ENCODE results near the gene LMO7. TPM values are rescaled to one million over a fixed set of nuclear protein-coding genes. Genes with fewer than 3 reads are reported as not detected.

The LMO7 gene
- total RNA-seq, 1 donor from 2014 or later = 73.3 TPM

DNA sequence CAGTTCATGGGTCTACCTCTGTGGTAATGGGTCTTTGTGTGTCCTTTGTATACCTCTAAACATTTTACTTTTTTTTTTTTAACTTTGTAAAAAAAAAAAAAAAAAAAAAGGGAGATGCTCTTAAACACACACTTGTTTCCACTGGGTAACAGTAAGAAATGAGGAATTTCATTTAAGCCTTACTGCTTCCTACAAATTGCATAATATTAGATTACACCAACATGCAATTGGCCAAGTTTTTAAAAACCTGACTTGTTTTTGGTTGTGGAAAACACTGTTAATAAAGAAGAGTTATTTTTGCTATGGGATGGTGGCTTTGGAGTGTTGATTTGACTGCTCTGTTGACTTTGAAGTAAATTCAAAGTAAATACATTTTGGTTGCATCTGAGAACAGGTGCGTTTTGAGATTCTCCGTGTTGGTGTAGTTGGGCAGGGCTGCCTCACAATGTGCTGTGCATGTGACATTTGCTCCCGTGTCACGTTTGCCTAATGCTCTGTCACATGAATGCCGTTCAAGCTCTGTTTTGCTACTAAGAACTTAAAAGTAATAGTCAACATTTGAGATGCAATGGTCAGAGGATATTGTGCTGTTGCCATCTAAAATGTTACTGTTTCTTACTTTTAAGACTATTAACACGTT lies 202.4 kb downstream of the LMO7 start:
- H3K4me3 Mint-ChIP-seq = no peak overlapping the region
- peaks cover 41% of the 10 kb centered on the region for H3K36me3 Mint-ChIP-seq
- DNase-seq (ENCODE audit: extremely low spot score, unreplicated experiment) = no peak
- H3K27me3 Mint-ChIP-seq = no peaks in the 10 kb centered on the region
- TF ChIP-seq, protein P1, sequence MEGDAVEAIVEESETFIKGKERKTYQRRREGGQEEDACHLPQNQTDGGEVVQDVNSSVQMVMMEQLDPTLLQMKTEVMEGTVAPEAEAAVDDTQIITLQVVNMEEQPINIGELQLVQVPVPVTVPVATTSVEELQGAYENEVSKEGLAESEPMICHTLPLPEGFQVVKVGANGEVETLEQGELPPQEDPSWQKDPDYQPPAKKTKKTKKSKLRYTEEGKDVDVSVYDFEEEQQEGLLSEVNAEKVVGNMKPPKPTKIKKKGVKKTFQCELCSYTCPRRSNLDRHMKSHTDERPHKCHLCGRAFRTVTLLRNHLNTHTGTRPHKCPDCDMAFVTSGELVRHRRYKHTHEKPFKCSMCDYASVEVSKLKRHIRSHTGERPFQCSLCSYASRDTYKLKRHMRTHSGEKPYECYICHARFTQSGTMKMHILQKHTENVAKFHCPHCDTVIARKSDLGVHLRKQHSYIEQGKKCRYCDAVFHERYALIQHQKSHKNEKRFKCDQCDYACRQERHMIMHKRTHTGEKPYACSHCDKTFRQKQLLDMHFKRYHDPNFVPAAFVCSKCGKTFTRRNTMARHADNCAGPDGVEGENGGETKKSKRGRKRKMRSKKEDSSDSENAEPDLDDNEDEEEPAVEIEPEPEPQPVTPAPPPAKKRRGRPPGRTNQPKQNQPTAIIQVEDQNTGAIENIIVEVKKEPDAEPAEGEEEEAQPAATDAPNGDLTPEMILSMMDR (conservative IDR thresholded peaks at IDR 0.05) = no peak
- H3K9me3 Mint-ChIP-seq = no peaks in the 10 kb centered on the region
- no peaks in the 10 kb centered on the region for H3K4me1 Mint-ChIP-seq (ENCODE audit: unreplicated experiment)
- peak overlapping the region; percentile 56 for H3K27ac Mint-ChIP-seq

DNA sequence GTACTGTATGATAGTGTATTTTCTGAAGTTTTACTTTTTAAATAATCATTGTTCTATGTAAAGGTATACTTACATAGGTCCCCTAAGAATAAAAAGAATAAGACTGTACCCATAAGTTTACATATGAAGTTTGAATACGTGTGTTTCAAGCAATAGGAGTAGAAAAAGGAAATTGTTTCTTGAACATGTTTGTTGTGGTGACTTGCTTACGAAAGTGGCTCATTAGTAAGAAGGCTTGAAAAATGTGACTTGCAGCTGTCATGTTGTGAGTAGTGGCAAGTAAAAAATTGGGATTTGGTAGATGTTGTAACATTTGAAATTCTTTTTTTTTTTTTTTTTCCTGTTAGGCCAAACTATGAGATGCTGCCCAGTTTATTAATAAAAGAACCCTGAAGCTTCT lies 203.3 kb downstream of the LMO7 start:
- H3K4me3 Mint-ChIP-seq = no peak overlapping the region
- H3K4me1 Mint-ChIP-seq (ENCODE audit: unreplicated experiment) = no peaks in the 10 kb centered on the region
- DNase-seq (ENCODE audit: extremely low spot score, unreplicated experiment) = no peak
- TF ChIP-seq, protein P1 (conservative IDR thresholded peaks at IDR 0.05) = no peak
- H3K27ac Mint-ChIP-seq = no peak overlapping the region
- no peaks in the 10 kb centered on the region for H3K9me3 Mint-ChIP-seq
- peaks cover 41% of the 10 kb centered on the region for H3K36me3 Mint-ChIP-seq
- H3K27me3 Mint-ChIP-seq = no peaks in the 10 kb centered on the region

DNA sequence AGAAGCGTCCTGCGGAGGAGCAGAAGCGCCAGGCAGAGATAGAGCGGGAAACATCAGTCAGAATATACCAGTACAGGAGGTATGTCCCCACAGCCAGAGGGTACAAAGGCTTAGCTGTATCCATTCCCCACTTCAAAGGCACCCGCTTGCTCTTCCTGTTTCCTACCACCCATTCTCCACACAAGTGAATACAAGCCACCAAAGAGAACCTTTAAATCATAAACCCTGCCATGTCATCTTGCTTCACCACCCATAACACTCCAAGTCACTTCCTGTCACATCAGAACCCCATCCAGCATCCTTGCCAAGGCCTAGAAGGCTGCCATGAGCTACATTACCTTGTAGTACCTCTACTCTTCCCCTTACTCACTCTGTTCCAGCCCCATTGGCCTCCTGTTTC lies 205.8 kb downstream of the LMO7 start:
- no peak overlapping the region for H3K27ac Mint-ChIP-seq
- H3K27me3 Mint-ChIP-seq = no peaks in the 10 kb centered on the region
- DNase-seq (ENCODE audit: extremely low spot score, unreplicated experiment) = no peak
- no peak overlapping the region for H3K4me3 Mint-ChIP-seq
- TF ChIP-seq, protein P1 (conservative IDR thresholded peaks at IDR 0.05) = no peak
- H3K9me3 Mint-ChIP-seq = no peaks in the 10 kb centered on the region
- H3K4me1 Mint-ChIP-seq (ENCODE audit: unreplicated experiment) = no peaks in the 10 kb centered on the region
- H3K36me3 Mint-ChIP-seq = peaks cover 41% of the 10 kb centered on the region

DNA sequence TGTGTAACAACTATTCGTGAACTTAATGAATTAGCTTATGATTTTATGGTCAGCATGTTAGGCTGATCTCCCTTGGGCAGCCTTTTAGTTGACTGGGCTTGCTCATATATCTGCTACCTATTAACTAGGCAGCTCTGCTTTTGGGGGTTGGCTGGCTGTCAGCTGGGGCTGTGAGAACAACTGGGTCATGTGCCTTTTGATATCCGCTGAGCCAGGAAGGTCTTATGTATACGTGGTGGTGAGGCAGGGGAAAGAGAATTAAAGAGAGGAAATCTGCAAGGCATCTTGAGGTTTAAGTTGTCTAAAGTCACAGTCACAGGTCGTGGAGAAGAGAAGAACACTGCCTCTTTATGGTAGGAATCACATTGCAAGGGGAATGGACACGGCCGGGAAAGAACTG lies 206.9 kb downstream of the LMO7 start:
- Mint-ChIP-seq H3K27me3 (no peaks in the 10 kb centered on the region), H3K9me3 (no peaks in the 10 kb centered on the region), H3K27ac (no peak overlapping the region), H3K4me1 (ENCODE audit: unreplicated experiment) (no peaks in the 10 kb centered on the region), H3K36me3 (peaks cover 39% of the 10 kb centered on the region), H3K4me3 (no peak overlapping the region)
- DNase-seq (ENCODE audit: extremely low spot score, unreplicated experiment) = no peak
- TF ChIP-seq, protein P1 (conservative IDR thresholded peaks at IDR 0.05) = no peak

DNA sequence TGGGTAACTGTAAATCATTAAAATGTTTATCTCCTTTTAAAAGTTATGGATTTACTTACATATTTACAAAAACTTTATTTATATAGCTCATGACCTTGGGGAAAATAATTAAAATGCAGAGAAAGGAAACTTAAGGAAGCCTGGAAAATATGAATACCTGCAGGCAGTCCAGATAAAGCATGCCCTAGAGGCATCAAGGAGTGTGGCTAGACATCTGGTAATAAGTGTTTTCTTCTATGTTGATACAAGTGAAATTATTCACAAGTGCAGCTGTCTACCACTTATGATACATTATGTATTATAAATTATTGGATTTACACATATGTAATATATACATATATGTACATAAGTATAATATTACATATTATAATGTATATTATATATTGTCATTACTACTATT lies 207.9 kb downstream of the LMO7 start:
- Mint-ChIP-seq H3K9me3 (no peaks in the 10 kb centered on the region), H3K27me3 (no peaks in the 10 kb centered on the region), H3K36me3 (peaks cover 47% of the 10 kb centered on the region), H3K27ac (no peak overlapping the region), H3K4me1 (ENCODE audit: unreplicated experiment) (no peaks in the 10 kb centered on the region), H3K4me3 (no peak overlapping the region)
- no peak for DNase-seq (ENCODE audit: extremely low spot score, unreplicated experiment)
- TF ChIP-seq, protein P1 (conservative IDR thresholded peaks at IDR 0.05) = no peak

DNA sequence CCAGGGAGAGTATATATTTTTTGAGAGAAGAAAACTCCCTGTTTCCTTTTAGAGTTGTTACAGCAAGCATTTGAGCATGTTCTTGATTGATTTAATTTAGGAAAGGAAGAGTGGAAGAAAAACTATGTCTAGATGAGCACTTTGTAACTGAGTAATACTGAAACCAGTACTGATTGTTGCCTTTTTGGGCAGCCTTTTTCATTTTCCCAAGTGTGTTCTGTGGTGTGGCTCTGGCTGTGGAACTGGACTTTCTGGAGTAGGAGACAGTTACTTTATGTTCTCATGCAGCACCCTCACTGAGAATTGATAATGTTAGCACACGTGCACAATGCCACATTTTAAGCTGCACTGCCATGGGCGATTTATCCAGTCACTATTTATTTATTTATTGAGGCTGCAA lies 211.5 kb downstream of the LMO7 start:
- no peaks in the 10 kb centered on the region for H3K4me1 Mint-ChIP-seq (ENCODE audit: unreplicated experiment)
- H3K9me3 Mint-ChIP-seq = no peaks in the 10 kb centered on the region
- no peak overlapping the region for H3K27ac Mint-ChIP-seq
- H3K4me3 Mint-ChIP-seq = no peak overlapping the region
- no peaks in the 10 kb centered on the region for H3K27me3 Mint-ChIP-seq
- peaks cover 30% of the 10 kb centered on the region for H3K36me3 Mint-ChIP-seq
- no peak for DNase-seq (ENCODE audit: extremely low spot score, unreplicated experiment)
- TF ChIP-seq, protein P1 (conservative IDR thresholded peaks at IDR 0.05) = no peak
